A549 (cell line): ENCODE measurements around the gene GTF2IRD1. TPM values are rescaled to one million over a fixed set of nuclear protein-coding genes. Genes with fewer than 3 reads are reported as not detected.
A peak's percentile ranks its signal among the peaks of the same experiment; 100 is the strongest.

ENCODE experiments used
- ATAC-seq, 2 experiments: fragments of 200-7000 bp in 1 of 2; fragments of >200 bp in 1 of 2; cut with Nextera tagmentation in 1 of 2; cut with Tn5 transposase in 1 of 2; 3 replicates each; pipeline versions ENCODE4 v1.8.0 to v1.9.1; 2018 to 2020; ENCODE audit warnings: mild to moderate bottlenecking in 1 of 2, moderate library complexity in 1 of 2
- CTCF ChIA-PET: fragments of 300-600 bp; sonication (Branson Sonifier 250); formaldehyde crosslinking; extraction: SDS; loops from one replicate; lab custom pipeline; 2021; ENCODE audit warnings: antibody characterized with exemption, inconsistent platforms; lab: Yijun Ruan, JAX
- POLR2A ChIA-PET: fragments of 350-600 bp; formaldehyde crosslinking; extraction: SDS; loops from one replicate; lab custom pipeline; 2021; ENCODE audit warnings: antibody characterized with exemption, inconsistent platforms; lab: Yijun Ruan, JAX
- DNase-seq, 2 experiments: peaks; one replicate each; pipeline versions ENCODE4 v3.0.0 to v3.0.0-alpha.2; 2011 to 2016; ENCODE audit warnings: low read depth in 1 of 2, low spot score in 1 of 2
- FAIRE-seq: peaks from 2 replicates; lab custom pipeline; 2011; peaks lifted over from hg19 to GRCh38; lab: Jason Lieb, UNC
- H3K27ac ChIP-seq, 2 experiments: fragments of >200 bp; sonication (Bioruptor Twin); formaldehyde crosslinking; 3 replicates each; pipeline ENCODE4 v1.5.1; 2016 to 2017
- H3K4me1 ChIP-seq: fragments of >200 bp; sonication (Bioruptor Twin); formaldehyde crosslinking; 3 replicates; pipeline ENCODE4 v1.6.1; 2016
- H3K4me2 ChIP-seq: fragments of >200 bp; sonication (Bioruptor Twin); formaldehyde crosslinking; 3 replicates; pipeline ENCODE4 v1.6.1; 2016
- H3K4me3 ChIP-seq: fragments of >200 bp; sonication (Bioruptor Twin); formaldehyde crosslinking; 3 replicates; pipeline ENCODE4 v1.5.1; 2016
- H3K9me3 ChIP-seq: fragments of >200 bp; sonication (Bioruptor Twin); formaldehyde crosslinking; 3 replicates; pipeline ENCODE4 v1.6.1; 2016
- BHLHE40 ChIP-seq: IDR thresholded peaks from 2 replicates; pipeline ENCODE4 v1.6.1; 2012; ENCODE audit warnings: low read depth, low read length, inconsistent platforms
- CBX2 ChIP-seq: fragments of 200-600 bp; sonication (generic); IDR thresholded peaks from 2 replicates; pipeline ENCODE4 v1.6.1; 2016; ENCODE audit warnings: low read depth, mild to moderate bottlenecking, borderline replicate concordance
- CHD4 ChIP-seq: fragments of 200-600 bp; sonication (generic); IDR thresholded peaks from 2 replicates; pipeline ENCODE4 v1.6.1; 2016; ENCODE audit warnings: antibody characterized with exemption, mild to moderate bottlenecking, borderline replicate concordance
- EHF ChIP-seq: fragments of 250-450 bp; sonication (Bioruptor Pico); IDR thresholded peaks from 2 replicates; pipeline ENCODE4 v1.5.0; 2020; ENCODE audit warnings: mild to moderate bottlenecking
- ELK1 ChIP-seq: fragments of 150-350 bp; IDR thresholded peaks from 2 replicates; pipeline ENCODE4 v1.6.1; 2014; ENCODE audit warnings: low read depth, mild to moderate bottlenecking, low read length
- FOSB ChIP-seq: fragments of 250-450 bp; sonication (Bioruptor Pico); IDR thresholded peaks from 2 replicates; pipeline ENCODE4 v1.5.0; 2020; ENCODE audit warnings: mild to moderate bottlenecking, moderate library complexity
- HDAC2 ChIP-seq: fragments of 200-600 bp; sonication (generic); IDR thresholded peaks from 2 replicates; pipeline ENCODE4 v1.6.1; 2016
- HEYL ChIP-seq: fragments of 250-450 bp; sonication (Bioruptor Pico); IDR thresholded peaks from 2 replicates; pipeline ENCODE4 v1.8.0; 2021; ENCODE audit warnings: mild to moderate bottlenecking, moderate library complexity
- HMGXB4 ChIP-seq: fragments of 250-450 bp; sonication (Bioruptor Pico); IDR thresholded peaks from 2 replicates; pipeline ENCODE4 v1.5.0; 2021; ENCODE audit warnings: mild to moderate bottlenecking, moderate library complexity, borderline replicate concordance
- MAX ChIP-seq: IDR thresholded peaks from 2 replicates; pipeline ENCODE4 v1.6.1; 2012
- MAZ ChIP-seq: fragments of 150-350 bp; IDR thresholded peaks from 2 replicates; pipeline ENCODE4 v1.6.1; 2014; ENCODE audit warnings: antibody characterized with exemption, low read depth, low read length, borderline replicate concordance
- MYC ChIP-seq: IDR thresholded peaks from 2 replicates; pipeline ENCODE4 v1.6.1; 2012; ENCODE audit warnings: mild to moderate bottlenecking, inconsistent platforms, low read length, improper control_type of control experiment, borderline replicate concordance
- RAD21 ChIP-seq, 2 experiments: fragments of >200 bp in 1 of 2; sonication (Bioruptor Twin) in 1 of 2; formaldehyde crosslinking in 1 of 2; IDR thresholded peaks in 1 of 2; conservative IDR thresholded peaks in 1 of 2; 2 replicates in 1 of 2; 3 replicates in 1 of 2; pipeline ENCODE4 v1.6.1; 2012 to 2018; ENCODE audit warnings: inconsistent platforms in 1 of 2
- REST ChIP-seq: fragments of 200-600 bp; sonication (generic); IDR thresholded peaks from 2 replicates; pipeline ENCODE4 v1.6.1; 2016; ENCODE audit warnings: antibody characterized with exemption, mild to moderate bottlenecking, moderate library complexity
- TP53 ChIP-seq: fragments of 250-450 bp; sonication (Bioruptor Pico); IDR thresholded peaks from 2 replicates; pipeline ENCODE4 v1.5.0; 2021; ENCODE audit warnings: mild to moderate bottlenecking, moderate library complexity
- ZFP36 ChIP-seq: fragments of 450-650 bp; IDR thresholded peaks from 2 replicates; pipeline ENCODE4 v1.6.1; 2014; ENCODE audit warnings: borderline replicate concordance; ENCODE audit not compliant: partially characterized antibody
- WGBS: methylation state at CpG from one replicate; pipeline ENCODE4 v1.1.6; 2017; ENCODE audit errors: missing lambda C conversion rate; 5-methylcytosine and 5-hydroxymethylcytosine counted together
- polyA plus RNA-seq, 4 experiments: library from polyadenylated mRNA; depleted of rRNA in 3 of 4; stranded (reverse); fragments of >200 nt; fragmentation: RNase III in 1 of 4; extraction: RNeasy Plus Mini Kit Qiagen cat#74134 plus additional on column Dnase treatment in 1 of 4; gene quantifications; 2 replicates in 3 of 4; 3 replicates in 1 of 4; pipeline ENCODE4 v1.2.3, GENCODE V29; 2011 to 2017

Gene GTF2IRD1
- polyA plus RNA-seq, 2 of the 4 experiments (the other 2 are of a cell fraction): 19.9 to 20.5 TPM

GRCh38 chr7:74572301-74572979, 118.7 kb downstream of the GTF2IRD1 start (continued):
- TF ChIP-seq REST: no peak
- TF ChIP-seq HDAC2: no peak
- TF ChIP-seq MYC: no peak

- Histone ChIP-seq H3K4me2 (no peak overlapping the region), H3K4me3 (no peak overlapping the region), H3K9me3 (no peaks in the 10 kb centered on the region), H3K4me1 (peaks cover 53% of the 10 kb centered on the region), H3K27ac (peak overlapping the region in 1 of 2 experiments; percentile 72; a peak in 3 of 6 replicates)
- DNase-seq: no peak
- ATAC-seq: no peak
- POLR2A ChIA-PET: no interaction called here
- WGBS: 85% methylated on average over 8 of the region's 8 CpGs
- no peak for TF ChIP-seq MAX
- TF ChIP-seq CHD4: no peak
- no peak for TF ChIP-seq HEYL (CRISPR knock-in tag)
- TF ChIP-seq ELK1: no peak
- TF ChIP-seq BHLHE40: no peak
- no peak for TF ChIP-seq FOSB (CRISPR knock-in tag)
- TF ChIP-seq TP53 (CRISPR knock-in tag): no peak
- no peak for TF ChIP-seq ZFP36
- TF ChIP-seq EHF (CRISPR knock-in tag): no peak
- no peak for TF ChIP-seq HMGXB4 (CRISPR knock-in tag)
- no peak for TF ChIP-seq MAZ
- no peak for TF ChIP-seq RAD21 (conservative IDR thresholded peaks at IDR 0.05 in 1 of 2, IDR thresholded peaks at IDR 0.05 in 1 of 2)
- TF ChIP-seq CBX2: no peak
- CTCF ChIA-PET: interaction anchor here (0.6 to 1.6 kb wide), 4 partner anchors 30 to 367 kb away, joined by 3 to 7 read pairs (median 4); no protein-coding TSS in a partner anchor
- FAIRE-seq: no peak
These were observed 119.8 kb downstream of the GTF2IRD1 start for GRCh38 chr7:74573512-74573911.
